Measurements from ENCODE around the gene CRB2. TPM values are rescaled to one million over a fixed set of nuclear protein-coding genes. Genes with fewer than 3 reads are reported as not detected.

CRB2 gene
- total and polyA plus RNA-seq, 2 donors (not counting 1 experiment from before 2014, with no cell fraction given) = 1.4 to 2.4 TPM

GRCh38 chr9:123364241-123364824 is 8.3 kb downstream of the CRB2 start:
- peaks cover 0 to 3% (median 0%) of the 10 kb centered on the region in 4 experiments for H3K27me3 ChIP-seq (replicated peaks in 1 of 4; ENCODE audit: control extremely low read depth in 1 of 4, control insufficient read depth in 3 of 4, insufficient read depth in 4 of 4, low read length in 3 of 4)
- H3K36me3 ChIP-seq (replicated peaks in 1 of 2; ENCODE audit: control extremely low read depth in 1 of 2, control insufficient read depth in 1 of 2, extremely low read depth in 1 of 2, insufficient read depth in 2 of 2, low read length in 1 of 2) = no peaks in the 10 kb centered on the region
- H3K79me2 ChIP-seq (ENCODE audit: control insufficient read depth, insufficient read depth, low read length) = no peaks in the 10 kb centered on the region
- Mint-ChIP-seq H3K27ac (no peak overlapping the region), H3K4me3 (no peak overlapping the region), H3K9me3 (ENCODE audit: insufficient read depth) (no peaks in the 10 kb centered on the region), H3K27me3 (peaks cover 5% of the 10 kb centered on the region), H3K4me1 (peaks cover 8% of the 10 kb centered on the region)
- WGBS (ENCODE audit: insufficient coverage) = 93% methylated on average over 5 of the region's 11 CpGs
- ChIA-PET POLR2A (no interaction called here), CTCF (no interaction called here)
- DNase-seq (no peak), ATAC-seq (ENCODE audit: low read depth) (no peak)
- no peak overlapping the region for H3K4me2 ChIP-seq (replicated peaks; ENCODE audit: low read depth, low read length, poor library complexity, severe bottlenecking)
- H3K4me3 ChIP-seq (ENCODE audit: control extremely low read depth in 1 of 5, extremely low read depth in 1 of 5, insufficient read depth in 1 of 5, low read depth in 2 of 5, low read length in 4 of 5) = no peak overlapping the region
- H4K20me1 ChIP-seq (ENCODE audit: control insufficient read depth, insufficient read depth, low read length, poor library complexity, severe bottlenecking) = no peaks in the 10 kb centered on the region
- peaks cover 4 to 8% of the 10 kb centered on the region in 2 donors for H3K4me1 ChIP-seq (ENCODE audit: control insufficient read depth in 2 of 2, insufficient read depth in 2 of 2, low read length in 2 of 2)
- TF ChIP-seq CTCF (IDR thresholded peaks at IDR 0.05) (no peak), EZH2 (IDR thresholded peaks at IDR 0.05; ENCODE audit: borderline replicate concordance, insufficient read depth, low read depth, low read length, poor library complexity, severe bottlenecking) (no peak)
- H3K9me3 ChIP-seq (ENCODE audit: control extremely low read depth in 1 of 3, control insufficient read depth in 2 of 3, insufficient read depth in 1 of 3, low read length in 2 of 3) = no peaks in the 10 kb centered on the region
- intact Hi-C loops (cut with micrococcal nuclease) = no loop called here
- no peak overlapping the region for H3K9ac ChIP-seq (ENCODE audit: low read length)
- H3K27ac ChIP-seq (ENCODE audit: low read length in 2 of 2) = no peak overlapping the region
- no peak overlapping the region for H2AFZ ChIP-seq (ENCODE audit: insufficient read depth, low read depth, low read length, poor library complexity, severe bottlenecking)

- no peak overlapping the region for H3K27ac ChIP-seq (ENCODE audit: low read length in 2 of 2)
- peaks cover 10% of the 10 kb centered on the region for H3K27me3 Mint-ChIP-seq
- H3K4me2 ChIP-seq (replicated peaks; ENCODE audit: low read depth, low read length, poor library complexity, severe bottlenecking) = no peak overlapping the region
- no peaks in the 10 kb centered on the region for H4K20me1 ChIP-seq (ENCODE audit: control insufficient read depth, insufficient read depth, low read length, poor library complexity, severe bottlenecking)
- no peak overlapping the region for H3K4me3 Mint-ChIP-seq
- peaks cover 0 to 2% of the 10 kb centered on the region in 2 donors for H3K4me1 ChIP-seq (ENCODE audit: control insufficient read depth in 2 of 2, insufficient read depth in 2 of 2, low read length in 2 of 2)
- no peak overlapping the region for H3K27ac Mint-ChIP-seq
- intact Hi-C loops (cut with micrococcal nuclease) = no loop called here
- WGBS (ENCODE audit: insufficient coverage) = 86% methylated on average over 12 of the region's 12 CpGs
- DNase-seq (no peak), ATAC-seq (ENCODE audit: low read depth) (no peak)
- no peak for TF ChIP-seq EZH2 (IDR thresholded peaks at IDR 0.05; ENCODE audit: borderline replicate concordance, insufficient read depth, low read depth, low read length, poor library complexity, severe bottlenecking)
- no peak for TF ChIP-seq CTCF (IDR thresholded peaks at IDR 0.05)
- H3K9me3 ChIP-seq (ENCODE audit: control extremely low read depth in 1 of 3, control insufficient read depth in 2 of 3, insufficient read depth in 1 of 3, low read length in 2 of 3) = no peaks in the 10 kb centered on the region
- no peak overlapping the region for H3K9ac ChIP-seq (ENCODE audit: low read length)
- H3K36me3 ChIP-seq (replicated peaks in 1 of 2; ENCODE audit: control extremely low read depth in 1 of 2, control insufficient read depth in 1 of 2, extremely low read depth in 1 of 2, insufficient read depth in 2 of 2, low read length in 1 of 2) = no peaks in the 10 kb centered on the region
- ChIA-PET POLR2A (no interaction called here), CTCF (no interaction called here)
- no peaks in the 10 kb centered on the region for H3K79me2 ChIP-seq (ENCODE audit: control insufficient read depth, insufficient read depth, low read length)
- no peak overlapping the region for H3K4me3 ChIP-seq (ENCODE audit: control extremely low read depth in 1 of 5, extremely low read depth in 1 of 5, insufficient read depth in 1 of 5, low read depth in 2 of 5, low read length in 4 of 5)
- H2AFZ ChIP-seq (ENCODE audit: insufficient read depth, low read depth, low read length, poor library complexity, severe bottlenecking) = no peak overlapping the region
- no peaks in the 10 kb centered on the region for H3K9me3 Mint-ChIP-seq (ENCODE audit: insufficient read depth)
- H3K27me3 ChIP-seq (replicated peaks in 1 of 4; ENCODE audit: control extremely low read depth in 1 of 4, control insufficient read depth in 3 of 4, insufficient read depth in 4 of 4, low read length in 3 of 4) = peaks cover 0 to 3% (median 0%) of the 10 kb centered on the region in 4 experiments
- no peaks in the 10 kb centered on the region for H3K4me1 Mint-ChIP-seq
Observed at GRCh38 chr9:123365287-123365880, 9.4 kb downstream of the CRB2 start.
